ENCODE results near the gene TMEM120B. TPM values are rescaled to one million over a fixed set of nuclear protein-coding genes. Genes with fewer than 3 reads are reported as not detected.

The TMEM120B gene
- total RNA-seq, 1 donor from 2014 or later: 9.7 TPM

GRCh38 chr12:121769297-121769830 lies 56.8 kb downstream of the TMEM120B start:
- peaks cover 4 to 21% of the 10 kb centered on the region in 2 donors for H3K4me1 ChIP-seq
- H3K36me3 ChIP-seq: no peaks in the 10 kb centered on the region
- H3K27ac ChIP-seq: no peak overlapping the region
- DNase-seq (ENCODE audit: low spot score in 2 of 2): no peak
- no peak overlapping the region for H3K4me3 ChIP-seq
- intact Hi-C loops (cut with DNase I): loop anchor here (2.0 kb wide), 1 partner anchor 57 kb away; the partner anchor contains the start of gene TMEM120B
- no peaks in the 10 kb centered on the region for H3K9me3 ChIP-seq
- no peak for TF ChIP-seq CTCF (IDR thresholded peaks at IDR 0.05)
- H3K27me3 ChIP-seq: no peaks in the 10 kb centered on the region

DNA sequence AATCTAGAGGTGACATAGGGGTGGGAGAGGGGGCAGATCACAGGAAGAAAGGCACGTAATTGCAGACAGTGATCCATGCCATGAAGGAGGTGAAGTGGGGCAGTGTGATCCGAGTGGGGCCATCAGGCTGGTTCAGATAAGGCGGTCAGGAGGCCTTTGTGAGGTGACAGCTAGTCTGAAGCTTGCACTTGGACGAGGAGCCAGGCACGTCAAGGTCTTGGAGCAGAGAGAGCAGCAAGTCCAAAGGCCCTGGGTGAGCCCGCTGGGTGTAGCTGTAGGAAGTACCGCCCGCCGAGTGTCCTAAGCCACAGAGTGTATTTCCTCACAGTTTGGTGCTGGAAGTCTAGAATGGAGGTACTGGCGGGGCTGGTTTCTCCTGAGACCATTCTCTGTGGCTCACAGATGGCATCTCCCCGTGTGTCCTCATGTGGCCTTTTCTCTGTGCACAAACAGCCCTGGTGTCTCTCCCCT lies 57.3 kb downstream of the TMEM120B start:
- intact Hi-C loops (cut with DNase I): loop anchor here (2.0 kb wide), 1 partner anchor 57 kb away; the partner anchor contains the start of gene TMEM120B
- Histone ChIP-seq H3K27ac (no peak overlapping the region), H3K9me3 (no peaks in the 10 kb centered on the region), H3K36me3 (no peaks in the 10 kb centered on the region), H3K4me3 (no peak overlapping the region), H3K27me3 (no peaks in the 10 kb centered on the region), H3K4me1 (peaks cover 4 to 21% of the 10 kb centered on the region in 2 donors)
- no peak for TF ChIP-seq CTCF (IDR thresholded peaks at IDR 0.05)
- no peak for DNase-seq (ENCODE audit: low spot score in 2 of 2)

GRCh38 chr12:121770388-121770787 lies 57.8 kb downstream of the TMEM120B start:
- TF ChIP-seq CTCF (IDR thresholded peaks at IDR 0.05): no peak
- H3K4me1 ChIP-seq: peaks cover 4 to 21% of the 10 kb centered on the region in 2 donors
- intact Hi-C loops (cut with DNase I): no loop called here
- H3K9me3 ChIP-seq: no peaks in the 10 kb centered on the region
- H3K27me3 ChIP-seq: no peaks in the 10 kb centered on the region
- DNase-seq (ENCODE audit: low spot score in 2 of 2): no peak
- H3K4me3 ChIP-seq: no peak overlapping the region
- no peaks in the 10 kb centered on the region for H3K36me3 ChIP-seq
- no peak overlapping the region for H3K27ac ChIP-seq

- peaks cover 4 to 21% of the 10 kb centered on the region in 2 donors for H3K4me1 ChIP-seq
- no peak for TF ChIP-seq CTCF (IDR thresholded peaks at IDR 0.05)
- no peaks in the 10 kb centered on the region for H3K9me3 ChIP-seq
- H3K27me3 ChIP-seq: no peaks in the 10 kb centered on the region
- no peaks in the 10 kb centered on the region for H3K36me3 ChIP-seq
- no peak overlapping the region for H3K4me3 ChIP-seq
- intact Hi-C loops (cut with DNase I): no loop called here
- no peak overlapping the region for H3K27ac ChIP-seq
- no peak for DNase-seq (ENCODE audit: low spot score in 2 of 2)
Measured at GRCh38 chr12:121770813-121771625, 58.5 kb downstream of the TMEM120B start.

- Histone ChIP-seq H3K9me3 (no peaks in the 10 kb centered on the region), H3K4me1 (peaks cover 2 to 9% of the 10 kb centered on the region in 2 donors), H3K36me3 (no peaks in the 10 kb centered on the region), H3K27ac (no peak overlapping the region), H3K4me3 (peak overlapping the region in 1 of 2 donors; percentile 0), H3K27me3 (no peaks in the 10 kb centered on the region)
- TF ChIP-seq CTCF (IDR thresholded peaks at IDR 0.05): peak; percentile 79 to 86 (median 80)
- intact Hi-C loops (cut with DNase I): loop anchor here (1.0 kb wide), 1 partner anchor 76 kb away; no protein-coding TSS in a partner anchor
- peak in 1 of 2 donors; percentile 72 for DNase-seq (ENCODE audit: low spot score in 2 of 2)
Measured at GRCh38 chr12:121773011-121773777, 60.6 kb downstream of the TMEM120B start.

All from ascending aorta (tissue), 2 donors.